HEK293 (cell line): ENCODE measurements around the gene HSPA4L.

Experiments used
- CTCF ChIA-PET: fragments of 350-600 bp; formaldehyde crosslinking; extraction: SDS; loops from one replicate; lab custom pipeline; 2021; ENCODE audit warnings: antibody characterized with exemption; lab: Yijun Ruan, JAX
- POLR2A ChIA-PET: fragments of 300-600 bp; formaldehyde crosslinking; extraction: SDS; loops from one replicate; lab custom pipeline; 2020; ENCODE audit warnings: antibody characterized with exemption, inconsistent platforms; lab: Yijun Ruan, JAX
- H3K27ac ChIP-seq: fragments of 200-500 bp; sonication (Bioruptor generic); 2 replicates; pipeline ENCODE4 v1.5.1; 2014; ENCODE audit warnings: low read depth, low read length, control low read depth, inconsistent platforms; ENCODE audit errors: extremely low read depth
- H3K36me3 ChIP-seq, 2 experiments: fragments of 200-500 bp in 1 of 2; sonication (Bioruptor generic) in 1 of 2; 1 replicate in 1 of 2; 2 replicates in 1 of 2; pipeline ENCODE4 v1.5.1; 2014 to 2017; ENCODE audit warnings: inconsistent platforms in 2 of 2, low read length in 2 of 2; ENCODE audit not compliant: control insufficient read depth in 2 of 2, insufficient read depth in 1 of 2
- H3K4me1 ChIP-seq: fragments of 200-500 bp; sonication (Bioruptor generic); 2 replicates; pipeline ENCODE4 v1.5.1; 2014; ENCODE audit warnings: mild to moderate bottlenecking, low read length, inconsistent platforms; ENCODE audit not compliant: control insufficient read depth, insufficient read depth
- H3K4me3 ChIP-seq: 2 replicates; pipeline ENCODE4 v1.5.1; 2011; ENCODE audit warnings: low read depth, mild to moderate bottlenecking, control low read depth, low read length, moderate library complexity
- H3K9me3 ChIP-seq: fragments of 200-500 bp; sonication (Bioruptor generic); 2 replicates; pipeline ENCODE4 v1.5.1; 2014; ENCODE audit warnings: low read depth, low read length, inconsistent platforms; ENCODE audit not compliant: control insufficient read depth, insufficient read depth
- KLF1 ChIP-seq: fragments of 450-650 bp; formaldehyde crosslinking; IDR thresholded peaks from 2 replicates; pipeline ENCODE4 v1.5.1; 2016; ENCODE audit warnings: missing biosample characterization, missing genetic modification characterization
- SCRT2 ChIP-seq: fragments of 450-650 bp; formaldehyde crosslinking; IDR thresholded peaks from 2 replicates; pipeline ENCODE4 v1.5.1; 2016; ENCODE audit warnings: missing biosample characterization, missing genetic modification characterization
- SP7 ChIP-seq: fragments of 450-650 bp; formaldehyde crosslinking; IDR thresholded peaks from 2 replicates; pipeline ENCODE4 v1.5.1; 2016; ENCODE audit warnings: missing biosample characterization, missing genetic modification characterization
- ZBTB20 ChIP-seq: fragments of 450-650 bp; formaldehyde crosslinking; IDR thresholded peaks from 2 replicates; pipeline ENCODE4 v1.5.1; 2016; ENCODE audit warnings: missing biosample characterization, missing genetic modification characterization
- ZEB2 ChIP-seq: fragments of 450-650 bp; formaldehyde crosslinking; IDR thresholded peaks from 2 replicates; pipeline ENCODE4 v1.5.1; 2016; ENCODE audit warnings: missing biosample characterization, missing genetic modification characterization
- ZFP37 ChIP-seq: fragments of 450-650 bp; formaldehyde crosslinking; IDR thresholded peaks from 2 replicates; pipeline ENCODE4 v1.5.1; 2016; ENCODE audit warnings: missing biosample characterization, missing genetic modification characterization
- ZNF121 ChIP-seq: fragments of 450-650 bp; formaldehyde crosslinking; IDR thresholded peaks from 2 replicates; pipeline ENCODE4 v1.5.1; 2016; ENCODE audit warnings: missing biosample characterization, missing genetic modification characterization
- ZNF248 ChIP-seq: fragments of 450-650 bp; formaldehyde crosslinking; IDR thresholded peaks from 2 replicates; pipeline ENCODE4 v1.5.1; 2017; ENCODE audit warnings: missing biosample characterization, missing genetic modification characterization
- ZNF335 ChIP-seq: fragments of 450-650 bp; formaldehyde crosslinking; conservative IDR thresholded peaks from 2 replicates; pipeline ENCODE4 v1.5.1; 2016; ENCODE audit warnings: missing biosample characterization, missing genetic modification characterization
- ZNF366 ChIP-seq: fragments of 450-650 bp; formaldehyde crosslinking; conservative IDR thresholded peaks from 2 replicates; pipeline ENCODE4 v1.5.1; 2016; ENCODE audit warnings: missing biosample characterization, missing genetic modification characterization
- ZNF530 ChIP-seq: fragments of 450-650 bp; formaldehyde crosslinking; IDR thresholded peaks from 2 replicates; pipeline ENCODE4 v1.5.1; 2016; ENCODE audit warnings: low read depth, missing biosample characterization, missing genetic modification characterization
- ZNF600 ChIP-seq: fragments of 450-650 bp; formaldehyde crosslinking; IDR thresholded peaks from 2 replicates; pipeline ENCODE4 v1.5.1; 2016; ENCODE audit warnings: missing biosample characterization, missing genetic modification characterization
- ZNF610 ChIP-seq: fragments of 450-650 bp; formaldehyde crosslinking; IDR thresholded peaks from 2 replicates; pipeline ENCODE4 v1.5.1; 2016; ENCODE audit warnings: missing biosample characterization, missing genetic modification characterization, borderline replicate concordance
- ZNF624 ChIP-seq: fragments of 450-650 bp; formaldehyde crosslinking; IDR thresholded peaks from 2 replicates; pipeline ENCODE4 v1.5.1; 2017; ENCODE audit warnings: missing biosample characterization, missing genetic modification characterization
- TF ChIP-seq, protein P1 (sequence below): fragments of 450-650 bp; formaldehyde crosslinking; conservative IDR thresholded peaks from 2 replicates; pipeline ENCODE4 v1.5.1; 2016; ENCODE audit warnings: low read depth, missing biosample characterization, missing genetic modification characterization
- TF ChIP-seq, protein P2 (sequence below): fragments of 450-650 bp; formaldehyde crosslinking; IDR thresholded peaks from 2 replicates; pipeline ENCODE4 v1.5.1; 2016; ENCODE audit warnings: missing biosample characterization, missing genetic modification characterization
- TF ChIP-seq, protein P3 (sequence below): fragments of 450-650 bp; formaldehyde crosslinking; IDR thresholded peaks from 2 replicates; pipeline ENCODE4 v1.5.1; 2016; ENCODE audit warnings: missing biosample characterization, missing genetic modification characterization
- TF ChIP-seq, protein P4 (sequence below): fragments of 450-650 bp; formaldehyde crosslinking; optimal IDR thresholded peaks from 2 replicates; pipeline ENCODE3; 2016; ENCODE audit warnings: missing biosample characterization, mild to moderate bottlenecking, missing genetic modification characterization

Gene HSPA4L

DNA sequence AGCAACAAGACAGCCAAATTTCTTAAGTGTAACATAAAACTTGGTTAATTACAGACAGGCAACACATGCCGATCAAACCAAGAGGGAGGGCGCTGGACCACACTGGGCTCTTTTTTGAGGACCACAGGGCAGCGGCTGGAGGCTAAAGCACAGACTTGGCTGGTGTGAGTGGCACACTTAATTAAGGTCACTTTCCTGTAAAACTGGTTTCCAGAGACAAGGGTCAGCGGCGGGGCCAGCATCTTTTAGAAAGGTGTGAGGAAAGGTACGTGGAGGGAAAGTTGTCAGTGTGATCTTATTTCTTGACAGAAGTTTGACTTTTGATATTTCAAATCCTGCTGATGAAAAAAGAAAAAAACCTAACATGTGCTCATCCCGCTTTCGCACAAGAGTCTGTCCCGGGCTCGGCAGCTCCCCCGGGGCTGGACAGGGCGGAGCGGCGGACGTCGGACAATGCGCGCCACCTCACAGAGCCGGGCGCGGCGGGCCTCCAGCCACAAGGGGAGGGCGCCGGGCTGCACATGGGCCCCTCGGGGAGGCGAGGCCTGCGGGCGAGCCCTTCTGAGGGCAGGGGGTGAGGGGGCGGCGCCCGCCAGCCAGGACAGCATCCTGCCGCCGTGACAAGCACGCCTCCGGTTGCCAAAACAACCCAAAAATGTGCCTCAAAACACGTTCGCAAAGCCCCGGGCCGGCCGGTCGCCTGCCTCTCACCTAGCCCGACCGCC, 660 bp upstream of the HSPA4L start:
- POLR2A ChIA-PET: interaction anchor here (0.6 to 1.6 kb wide), 7 partner anchors 15 to 746 kb away, joined by 3 to 9 read pairs (median 4); partner anchors contain the start of genes INTU and PLK4
- peaks cover 1% of the 10 kb centered on the region; the same call in 1 of the 2 replicates for H3K4me1 ChIP-seq
- H3K9me3 ChIP-seq: no peaks in the 10 kb centered on the region
- CTCF ChIA-PET: interaction anchor here (0.7 kb wide), 1 partner anchor 1535 kb away, joined by 3 read pairs; no protein-coding TSS in a partner anchor
- peaks cover 0 to 3% of the 10 kb centered on the region in 2 experiments; a peak in 1 of 3 replicates for H3K36me3 ChIP-seq
- peak overlapping the region; percentile 74 for H3K4me3 ChIP-seq
- no peak overlapping the region; the same call in 1 of the 2 replicates for H3K27ac ChIP-seq
- TF ChIP-seq, protein P1, sequence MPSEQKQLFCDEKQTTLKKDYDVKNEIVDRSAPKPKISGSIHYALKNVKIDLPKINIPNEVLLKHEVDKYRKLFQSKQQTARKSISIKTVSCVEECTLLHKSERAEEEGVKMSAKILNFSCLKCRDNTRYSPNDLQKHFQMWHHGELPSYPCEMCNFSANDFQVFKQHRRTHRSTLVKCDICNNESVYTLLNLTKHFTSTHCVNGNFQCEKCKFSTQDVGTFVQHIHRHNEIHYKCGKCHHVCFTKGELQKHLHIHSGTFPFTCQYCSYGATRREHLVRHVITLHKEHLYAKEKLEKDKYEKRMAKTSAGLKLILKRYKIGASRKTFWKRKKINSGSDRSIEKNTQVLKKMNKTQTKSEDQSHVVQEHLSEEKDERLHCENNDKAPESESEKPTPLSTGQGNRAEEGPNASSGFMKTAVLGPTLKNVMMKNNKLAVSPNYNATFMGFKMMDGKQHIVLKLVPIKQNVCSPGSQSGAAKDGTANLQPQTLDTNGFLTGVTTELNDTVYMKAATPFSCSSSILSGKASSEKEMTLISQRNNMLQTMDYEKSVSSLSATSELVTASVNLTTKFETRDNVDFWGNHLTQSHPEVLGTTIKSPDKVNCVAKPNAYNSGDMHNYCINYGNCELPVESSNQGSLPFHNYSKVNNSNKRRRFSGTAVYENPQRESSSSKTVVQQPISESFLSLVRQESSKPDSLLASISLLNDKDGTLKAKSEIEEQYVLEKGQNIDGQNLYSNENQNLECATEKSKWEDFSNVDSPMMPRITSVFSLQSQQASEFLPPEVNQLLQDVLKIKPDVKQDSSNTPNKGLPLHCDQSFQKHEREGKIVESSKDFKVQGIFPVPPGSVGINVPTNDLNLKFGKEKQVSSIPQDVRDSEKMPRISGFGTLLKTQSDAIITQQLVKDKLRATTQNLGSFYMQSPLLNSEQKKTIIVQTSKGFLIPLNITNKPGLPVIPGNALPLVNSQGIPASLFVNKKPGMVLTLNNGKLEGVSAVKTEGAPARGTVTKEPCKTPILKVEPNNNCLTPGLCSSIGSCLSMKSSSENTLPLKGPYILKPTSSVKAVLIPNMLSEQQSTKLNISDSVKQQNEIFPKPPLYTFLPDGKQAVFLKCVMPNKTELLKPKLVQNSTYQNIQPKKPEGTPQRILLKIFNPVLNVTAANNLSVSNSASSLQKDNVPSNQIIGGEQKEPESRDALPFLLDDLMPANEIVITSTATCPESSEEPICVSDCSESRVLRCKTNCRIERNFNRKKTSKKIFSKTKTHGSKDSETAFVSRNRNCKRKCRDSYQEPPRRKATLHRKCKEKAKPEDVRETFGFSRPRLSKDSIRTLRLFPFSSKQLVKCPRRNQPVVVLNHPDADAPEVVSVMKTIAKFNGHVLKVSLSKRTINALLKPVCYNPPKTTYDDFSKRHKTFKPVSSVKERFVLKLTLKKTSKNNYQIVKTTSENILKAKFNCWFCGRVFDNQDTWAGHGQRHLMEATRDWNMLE: no peak
- TF ChIP-seq, all 188 proteins: peak for 0

DNA sequence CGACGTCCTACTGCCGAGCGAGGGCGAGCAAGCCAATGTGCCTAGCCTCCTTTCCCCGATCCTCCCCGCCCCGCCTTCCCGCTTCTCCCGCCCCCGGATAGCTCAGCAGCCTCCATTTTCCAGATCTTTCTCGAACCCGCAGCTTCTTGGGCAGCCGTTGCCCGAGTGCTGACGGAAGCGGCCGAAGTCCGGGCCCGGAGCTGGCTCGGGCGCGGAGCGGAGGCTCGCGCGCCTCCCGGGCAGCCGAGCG, 172 bp upstream of the HSPA4L start:
- no peaks in the 10 kb centered on the region; the same call in 1 of the 2 replicates for H3K4me1 ChIP-seq
- POLR2A ChIA-PET: interaction anchor here (0.6 to 1.6 kb wide), 7 partner anchors 16 to 746 kb away, joined by 3 to 9 read pairs (median 4); partner anchors contain the start of genes INTU and PLK4
- no peaks in the 10 kb centered on the region for H3K9me3 ChIP-seq
- H3K27ac ChIP-seq: no peak overlapping the region; the same call in 1 of the 2 replicates
- peaks cover 0 to 3% of the 10 kb centered on the region in 2 experiments; a peak in 1 of 3 replicates for H3K36me3 ChIP-seq
- TF ChIP-seq KLF1 (tag by site-specific recombination) (no peak), ZNF335 (tag by site-specific recombination) (peak; percentile 1; the same call in 1 of the 2 replicates)
- H3K4me3 ChIP-seq: peak overlapping the region; percentile 74
- CTCF ChIA-PET: interaction anchor here (0.7 kb wide), 1 partner anchor 1535 kb away, joined by 3 read pairs; no protein-coding TSS in a partner anchor

DNA sequence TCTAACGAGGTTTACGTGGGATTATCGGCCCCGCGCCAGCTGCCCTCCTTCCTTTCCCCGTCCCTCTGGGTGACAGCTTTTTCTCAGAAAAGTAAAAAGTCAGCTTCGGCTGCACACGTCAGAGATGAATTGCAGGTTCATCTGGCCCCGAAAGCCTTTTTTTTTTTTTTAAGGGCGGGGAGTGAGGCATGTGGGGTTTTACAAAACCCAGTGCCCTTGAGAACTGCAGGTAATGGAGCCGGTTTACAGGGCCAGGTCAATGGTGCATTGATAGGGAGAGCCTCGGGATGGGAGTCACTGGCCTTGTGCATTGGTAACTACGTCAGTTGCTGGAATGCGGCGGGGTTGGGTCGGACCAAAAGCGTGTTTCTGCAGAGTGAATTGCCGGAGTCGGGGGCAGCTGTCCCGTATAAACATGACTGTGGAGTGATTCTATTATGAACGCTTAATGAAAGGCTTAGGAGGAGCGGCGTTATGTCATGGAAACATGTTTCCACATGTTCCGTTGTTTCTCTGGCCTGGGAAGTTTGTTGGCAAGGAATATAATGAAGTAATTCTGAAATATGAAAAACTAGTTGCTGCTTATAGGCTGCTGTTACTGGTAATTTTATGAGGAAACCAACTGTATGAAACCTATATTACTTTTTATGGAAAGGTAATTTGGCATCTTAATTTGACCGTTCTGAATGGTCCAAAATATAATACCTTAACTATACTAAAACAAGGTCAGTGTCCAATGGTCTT, 1.1 kb downstream of the HSPA4L start:
- Histone ChIP-seq H3K27ac (peak overlapping the region; percentile 62; the same call in 1 of the 2 replicates), H3K4me3 (peak overlapping the region; percentile 74), H3K9me3 (no peaks in the 10 kb centered on the region), H3K36me3 (peaks cover 0 to 3% of the 10 kb centered on the region in 2 experiments; a peak in 1 of 3 replicates), H3K4me1 (no peaks in the 10 kb centered on the region)
- ChIA-PET POLR2A (interaction anchor here (0.7 to 1.6 kb wide), 3 partner anchors 17 to 150 kb away, joined by 3 to 9 read pairs (median 8); partner anchors contain the start of genes INTU and PLK4), CTCF (no interaction called here)
- TF ChIP-seq, protein P2, sequence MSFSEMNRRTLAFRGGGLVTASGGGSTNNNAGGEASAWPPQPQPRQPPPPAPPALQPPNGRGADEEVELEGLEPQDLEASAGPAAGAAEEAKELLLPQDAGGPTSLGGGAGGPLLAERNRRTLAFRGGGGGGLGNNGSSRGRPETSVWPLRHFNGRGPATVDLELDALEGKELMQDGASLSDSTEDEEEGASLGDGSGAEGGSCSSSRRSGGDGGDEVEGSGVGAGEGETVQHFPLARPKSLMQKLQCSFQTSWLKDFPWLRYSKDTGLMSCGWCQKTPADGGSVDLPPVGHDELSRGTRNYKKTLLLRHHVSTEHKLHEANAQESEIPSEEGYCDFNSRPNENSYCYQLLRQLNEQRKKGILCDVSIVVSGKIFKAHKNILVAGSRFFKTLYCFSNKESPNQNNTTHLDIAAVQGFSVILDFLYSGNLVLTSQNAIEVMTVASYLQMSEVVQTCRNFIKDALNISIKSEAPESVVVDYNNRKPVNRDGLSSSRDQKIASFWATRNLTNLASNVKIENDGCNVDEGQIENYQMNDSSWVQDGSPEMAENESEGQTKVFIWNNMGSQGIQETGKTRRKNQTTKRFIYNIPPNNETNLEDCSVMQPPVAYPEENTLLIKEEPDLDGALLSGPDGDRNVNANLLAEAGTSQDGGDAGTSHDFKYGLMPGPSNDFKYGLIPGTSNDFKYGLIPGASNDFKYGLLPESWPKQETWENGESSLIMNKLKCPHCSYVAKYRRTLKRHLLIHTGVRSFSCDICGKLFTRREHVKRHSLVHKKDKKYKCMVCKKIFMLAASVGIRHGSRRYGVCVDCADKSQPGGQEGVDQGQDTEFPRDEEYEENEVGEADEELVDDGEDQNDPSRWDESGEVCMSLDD: no peak
- TF ChIP-seq ZNF530 (tag by site-specific recombination): no peak
- TF ChIP-seq ZNF600 (tag by site-specific recombination): peak; percentile 87
- peak; percentile 94 for TF ChIP-seq ZNF121 (tag by site-specific recombination)
- TF ChIP-seq SP7 (tag by site-specific recombination): peak; percentile 63
- TF ChIP-seq, protein P3, sequence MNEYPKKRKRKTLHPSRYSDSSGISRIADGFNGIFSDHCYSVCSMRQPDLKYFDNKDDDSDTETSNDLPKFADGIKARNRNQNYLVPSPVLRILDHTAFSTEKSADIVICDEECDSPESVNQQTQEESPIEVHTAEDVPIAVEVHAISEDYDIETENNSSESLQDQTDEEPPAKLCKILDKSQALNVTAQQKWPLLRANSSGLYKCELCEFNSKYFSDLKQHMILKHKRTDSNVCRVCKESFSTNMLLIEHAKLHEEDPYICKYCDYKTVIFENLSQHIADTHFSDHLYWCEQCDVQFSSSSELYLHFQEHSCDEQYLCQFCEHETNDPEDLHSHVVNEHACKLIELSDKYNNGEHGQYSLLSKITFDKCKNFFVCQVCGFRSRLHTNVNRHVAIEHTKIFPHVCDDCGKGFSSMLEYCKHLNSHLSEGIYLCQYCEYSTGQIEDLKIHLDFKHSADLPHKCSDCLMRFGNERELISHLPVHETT: no peak
- TF ChIP-seq ZFP37: no peak
- TF ChIP-seq ZNF248 (tag by site-specific recombination): no peak
- TF ChIP-seq ZNF624: no peak
- TF ChIP-seq ZEB2 (tag by site-specific recombination): peak; percentile 54
- TF ChIP-seq ZNF610 (tag by site-specific recombination): peak; percentile 54; the same call in 1 of the 2 replicates
- TF ChIP-seq SCRT2 (tag by site-specific recombination): peak; percentile 34; the same call in 1 of the 2 replicates
- TF ChIP-seq, protein P4, sequence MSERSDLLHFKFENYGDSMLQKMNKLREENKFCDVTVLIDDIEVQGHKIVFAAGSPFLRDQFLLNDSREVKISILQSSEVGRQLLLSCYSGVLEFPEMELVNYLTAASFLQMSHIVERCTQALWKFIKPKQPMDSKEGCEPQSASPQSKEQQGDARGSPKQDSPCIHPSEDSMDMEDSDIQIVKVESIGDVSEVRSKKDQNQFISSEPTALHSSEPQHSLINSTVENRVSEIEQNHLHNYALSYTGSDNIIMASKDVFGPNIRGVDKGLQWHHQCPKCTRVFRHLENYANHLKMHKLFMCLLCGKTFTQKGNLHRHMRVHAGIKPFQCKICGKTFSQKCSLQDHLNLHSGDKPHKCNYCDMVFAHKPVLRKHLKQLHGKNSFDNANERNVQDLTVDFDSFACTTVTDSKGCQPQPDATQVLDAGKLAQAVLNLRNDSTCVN (tag by site-specific recombination): no peak
- TF ChIP-seq ZBTB20 (tag by site-specific recombination): peak; percentile 25; the same call in 1 of the 2 replicates
- 0 out of 2 replicates have a peak, but pooled peaks have one; percentile 20 for TF ChIP-seq ZNF366 (tag by site-specific recombination)
